Glutamatergic neuron (in vitro differentiated cells): Measurements from ENCODE around the gene DSE. TPM values are rescaled to one million over a fixed set of nuclear protein-coding genes. Genes with fewer than 3 reads are reported as not detected.
"Not testable (repeated sequence)": the region's sequence is repeated elsewhere in the genome, so short reads cannot be mapped to it uniquely, and the experiment has no call there.

Experiments used
- DNase-seq: peaks from one replicate; pipeline ENCODE4 v3.0.0; 2022
- H3K27ac Mint-ChIP-seq: one replicate; pipeline ENCODE4 v1.8.0; 2020; ENCODE audit warnings: mild to moderate bottlenecking, mixed read lengths, inconsistent platforms; ENCODE audit not compliant: unreplicated experiment
- H3K27me3 Mint-ChIP-seq: one replicate; pipeline ENCODE4 v1.8.0; 2020; ENCODE audit warnings: mild to moderate bottlenecking, moderate library complexity, mixed read lengths, inconsistent platforms; ENCODE audit not compliant: unreplicated experiment
- H3K36me3 Mint-ChIP-seq: one replicate; pipeline ENCODE4 v1.8.0; 2020; ENCODE audit warnings: mild to moderate bottlenecking, mixed read lengths, inconsistent platforms; ENCODE audit not compliant: unreplicated experiment
- H3K4me1 Mint-ChIP-seq: one replicate; pipeline ENCODE4 v1.8.0; 2020; ENCODE audit warnings: mild to moderate bottlenecking, low read depth, mixed read lengths, inconsistent platforms; ENCODE audit not compliant: unreplicated experiment
- H3K4me3 Mint-ChIP-seq: one replicate; pipeline ENCODE4 v1.8.0; 2020; ENCODE audit warnings: mild to moderate bottlenecking, mixed read lengths, inconsistent platforms; ENCODE audit not compliant: unreplicated experiment
- H3K9me3 Mint-ChIP-seq: one replicate; pipeline ENCODE4 v1.8.0; 2020; ENCODE audit warnings: mild to moderate bottlenecking, moderate library complexity, mixed read lengths, inconsistent platforms; ENCODE audit not compliant: unreplicated experiment
- CTCF ChIP-seq: fragments of 200-600 bp; sonication (generic); IDR thresholded peaks from one replicate; pipeline ENCODE4 v1.5.0; 2021; ENCODE audit not compliant: partially characterized antibody, unreplicated experiment
- total RNA-seq: library from RNA; stranded (reverse); fragmentation: NEBNext Ultra II Directional; extraction: Animal tissue kit (Norgen Biotek cat#: 25700); gene quantifications from one replicate; pipeline ENCODE4 v1.2.1, GENCODE V29; 2021; ENCODE audit not compliant: unreplicated experiment

Gene DSE
- total RNA-seq, 1 donor from 2014 or later = 12.0 TPM

- no peak for DNase-seq
- H3K27ac Mint-ChIP-seq = no peak overlapping the region
- no peak for TF ChIP-seq CTCF
- H3K4me1 Mint-ChIP-seq = no peaks in the 10 kb centered on the region
- H3K27me3 Mint-ChIP-seq = no peaks in the 10 kb centered on the region
- H3K36me3 Mint-ChIP-seq = no peaks in the 10 kb centered on the region
- H3K4me3 Mint-ChIP-seq = no peak overlapping the region
- peaks cover 2% of the 10 kb centered on the region for H3K9me3 Mint-ChIP-seq
These were observed 42.8 kb upstream of the DSE start for GRCh38 chr6:116327803-116328527.

GRCh38 chr6:116328528-116328903 is 42.2 kb upstream of the DSE start:
- DNase-seq = no peak
- TF ChIP-seq CTCF = no peak
- no peaks in the 10 kb centered on the region for H3K36me3 Mint-ChIP-seq
- H3K4me3 Mint-ChIP-seq = no peak overlapping the region
- no peaks in the 10 kb centered on the region for H3K27me3 Mint-ChIP-seq
- H3K4me1 Mint-ChIP-seq = no peaks in the 10 kb centered on the region
- H3K9me3 Mint-ChIP-seq = peaks cover 4% of the 10 kb centered on the region
- no peak overlapping the region for H3K27ac Mint-ChIP-seq

GRCh38 chr6:116329156-116329555 is 41.6 kb upstream of the DSE start:
- Mint-ChIP-seq H3K9me3 (peaks cover 4% of the 10 kb centered on the region), H3K36me3 (no peaks in the 10 kb centered on the region), H3K27me3 (no peaks in the 10 kb centered on the region), H3K4me3 (no peak overlapping the region), H3K27ac (no peak overlapping the region), H3K4me1 (no peaks in the 10 kb centered on the region)
- no peak for TF ChIP-seq CTCF
- no peak for DNase-seq

- Mint-ChIP-seq H3K27me3 (no peaks in the 10 kb centered on the region), H3K27ac (no peak overlapping the region), H3K4me1 (no peaks in the 10 kb centered on the region), H3K4me3 (no peak overlapping the region), H3K36me3 (no peaks in the 10 kb centered on the region), H3K9me3 (peaks cover 5% of the 10 kb centered on the region)
- DNase-seq = no peak
- no peak for TF ChIP-seq CTCF
These were observed 40.2 kb upstream of the DSE start for GRCh38 chr6:116330511-116330910.

- TF ChIP-seq CTCF = no peak
- no peak for DNase-seq
- Mint-ChIP-seq H3K27ac (no peak overlapping the region), H3K4me3 (no peak overlapping the region), H3K27me3 (no peaks in the 10 kb centered on the region), H3K4me1 (no peaks in the 10 kb centered on the region), H3K9me3 (peaks cover 5% of the 10 kb centered on the region), H3K36me3 (no peaks in the 10 kb centered on the region)
These were observed 38.7 kb upstream of the DSE start for GRCh38 chr6:116332096-116332495.

GRCh38 chr6:116334638-116335409 is 35.9 kb upstream of the DSE start:
- H3K36me3 Mint-ChIP-seq, H3K27ac Mint-ChIP-seq, H3K9me3 Mint-ChIP-seq, H3K4me1 Mint-ChIP-seq, H3K27me3 Mint-ChIP-seq, DNase-seq, H3K4me3 Mint-ChIP-seq: not testable (repeated sequence)
